Gastroesophageal sphincter (tissue), 4 donors: ENCODE results near the gene PHKA2. TPM values are rescaled to one million over a fixed set of nuclear protein-coding genes. Genes with fewer than 3 reads are reported as not detected.

ENCODE experiments used
- ATAC-seq: fragments of 150-250 bp; one replicate; pipeline ENCODE4 v1.9.1; 2016; ENCODE audit warnings: mild to moderate bottlenecking, moderate library complexity
- H3K27ac ChIP-seq, 4 donors: fragments of 200-600 bp; sonication (generic) in 3 of 4; 1 replicate in 3 of 4; 2 replicates in 1 of 4; pipeline ENCODE4 v1.5.1; 2016 to 2019
- H3K27me3 ChIP-seq: fragments of 200-600 bp; sonication (generic); one replicate; pipeline ENCODE4 v1.5.1; 2019
- H3K36me3 ChIP-seq, 2 donors: fragments of 200-600 bp; sonication (generic); one replicate each; pipeline ENCODE4 v1.5.1; 2019; ENCODE audit warnings: control low read depth in 1 of 2
- H3K4me1 ChIP-seq, 3 donors: fragments of 200-600 bp; sonication (generic); 1 replicate in 2 of 3; 2 replicates in 1 of 3; pipeline ENCODE4 v1.5.1; 2016 to 2019; ENCODE audit warnings: control low read depth in 2 of 3
- H3K4me3 ChIP-seq, 2 donors: fragments of 200-600 bp; sonication (generic); one replicate each; pipeline ENCODE4 v1.5.1; 2019; ENCODE audit warnings: mild to moderate bottlenecking in 1 of 2, moderate library complexity in 1 of 2
- H3K9me3 ChIP-seq, 3 donors: fragments of 200-600 bp; sonication (generic); one replicate each; pipeline ENCODE4 v1.5.1; 2017 to 2019; ENCODE audit warnings: control low read depth in 2 of 3
- CTCF ChIP-seq, 4 experiments: fragments of 200-600 bp in 2 of 4; fragments of 450-650 bp in 2 of 4; sonication (generic) in 1 of 4; IDR thresholded peaks; one replicate each; pipeline ENCODE4 v1.5.1; 2017 to 2019; ENCODE audit warnings: antibody characterized with exemption in 4 of 4, mild to moderate bottlenecking in 2 of 4, moderate library complexity in 2 of 4
- EP300 ChIP-seq: sonication (generic); formaldehyde crosslinking; IDR thresholded peaks from one replicate; pipeline ENCODE4 v1.6.1; 2017; ENCODE audit warnings: antibody characterized with exemption, mild to moderate bottlenecking
- POLR2A ChIP-seq, 2 donors: fragments of 450-650 bp; IDR thresholded peaks; one replicate each; pipeline ENCODE4 v1.6.1; 2017; ENCODE audit warnings: antibody characterized with exemption in 2 of 2, mild to moderate bottlenecking in 2 of 2, moderate library complexity in 1 of 2
- POLR2AphosphoS5 ChIP-seq: sonication (generic); formaldehyde crosslinking; IDR thresholded peaks from one replicate; pipeline ENCODE4 v1.6.1; 2017; ENCODE audit warnings: antibody characterized with exemption
- WGBS, 2 donors: methylation state at CpG; one replicate each; pipeline ENCODE4 v1.1.5; 2018; ENCODE audit warnings: low coverage in 1 of 2; 5-methylcytosine and 5-hydroxymethylcytosine counted together
- total RNA-seq, 4 donors: library from RNA; depleted of rRNA; stranded (reverse); fragments of >200 nt; gene quantifications; one replicate each; pipeline ENCODE4 v1.1.0, GENCODE V29; 2016

Gene PHKA2
- total RNA-seq, 4 donors from 2014 or later, result 3.9 to 15.1 (median 13.2) TPM

- Histone ChIP-seq H3K4me3 (no peak overlapping the region), H3K27me3 (no peaks in the 10 kb centered on the region), H3K27ac (no peak overlapping the region), H3K4me1 (no peaks in the 10 kb centered on the region), H3K36me3 (no peaks in the 10 kb centered on the region), H3K9me3 (no peaks in the 10 kb centered on the region)
- no peak for ATAC-seq
- WGBS, 2 donors, result 48 to 86% methylated on average over 2 to 4 of the region's 9 CpGs
- TF ChIP-seq POLR2A (IDR thresholded peaks at IDR 0.05) (no peak), CTCF (IDR thresholded peaks at IDR 0.05) (no peak), POLR2AphosphoS5 (no peak), EP300 (no peak)
Observed at GRCh38 chrX:18964901-18965300, 19.0 kb downstream of the PHKA2 start.

GRCh38 chrX:18964026-18964425 lies 19.9 kb downstream of the PHKA2 start:
- Histone ChIP-seq H3K4me1 (no peaks in the 10 kb centered on the region), H3K27me3 (no peaks in the 10 kb centered on the region), H3K4me3 (no peak overlapping the region), H3K9me3 (no peaks in the 10 kb centered on the region), H3K27ac (no peak overlapping the region), H3K36me3 (no peaks in the 10 kb centered on the region)
- no peak for ATAC-seq
- 50 to 73% methylated on average over 1 to 4 of the region's 4 CpGs for WGBS, 2 donors
- TF ChIP-seq CTCF (IDR thresholded peaks at IDR 0.05), result no peak
- TF ChIP-seq POLR2A (IDR thresholded peaks at IDR 0.05), result no peak
- TF ChIP-seq EP300, result no peak
- no peak for TF ChIP-seq POLR2AphosphoS5

- H3K36me3 ChIP-seq, result no peaks in the 10 kb centered on the region
- no peak overlapping the region for H3K4me3 ChIP-seq
- no peak for ATAC-seq
- H3K9me3 ChIP-seq, result no peaks in the 10 kb centered on the region
- no peaks in the 10 kb centered on the region for H3K27me3 ChIP-seq
- TF ChIP-seq POLR2A (IDR thresholded peaks at IDR 0.05), result no peak
- no peak for TF ChIP-seq POLR2AphosphoS5
- TF ChIP-seq CTCF (IDR thresholded peaks at IDR 0.05), result no peak
- no peak for TF ChIP-seq EP300
- no peaks in the 10 kb centered on the region for H3K4me1 ChIP-seq
- no peak overlapping the region for H3K27ac ChIP-seq
Observed at GRCh38 chrX:18962329-18962728, 21.6 kb downstream of the PHKA2 start.

- TF ChIP-seq POLR2AphosphoS5, result no peak
- no peak for TF ChIP-seq CTCF (IDR thresholded peaks at IDR 0.05)
- TF ChIP-seq POLR2A (IDR thresholded peaks at IDR 0.05), result no peak
- no peak for TF ChIP-seq EP300
- ATAC-seq, result no peak
- Histone ChIP-seq H3K4me3 (no peak overlapping the region), H3K4me1 (no peaks in the 10 kb centered on the region), H3K27ac (no peak overlapping the region), H3K27me3 (no peaks in the 10 kb centered on the region), H3K9me3 (no peaks in the 10 kb centered on the region), H3K36me3 (no peaks in the 10 kb centered on the region)
- WGBS, 2 donors, result 33 to 62% methylated on average over 1 to 2 of the region's 2 CpGs
Observed at GRCh38 chrX:18961686-18962085, 22.2 kb downstream of the PHKA2 start.

- Histone ChIP-seq H3K4me3 (no peak overlapping the region), H3K36me3 (peaks cover 0 to 9% of the 10 kb centered on the region in 2 donors), H3K27ac (no peak overlapping the region), H3K9me3 (no peaks in the 10 kb centered on the region), H3K27me3 (no peaks in the 10 kb centered on the region), H3K4me1 (no peaks in the 10 kb centered on the region)
- TF ChIP-seq POLR2AphosphoS5 (no peak), CTCF (IDR thresholded peaks at IDR 0.05) (no peak), EP300 (no peak), POLR2A (IDR thresholded peaks at IDR 0.05) (no peak)
- 81 to 89% methylated on average over 4 to 6 of the region's 7 CpGs for WGBS, 2 donors
- ATAC-seq, result no peak
Observed at GRCh38 chrX:18956303-18957032, 27.4 kb downstream of the PHKA2 start.
